22Rv1 (cell line): ENCODE results near the gene C4A.

Experiments
- CTCF ChIP-seq: fragments of 450-650 bp; IDR thresholded peaks from 2 replicates; pipeline ENCODE4 v1.5.1; 2017; ENCODE audit warnings: mild to moderate bottlenecking
- ZFX ChIP-seq: fragments of 450-650 bp; IDR thresholded peaks from 2 replicates; pipeline ENCODE4 v1.6.1; 2017; ENCODE audit warnings: antibody characterized with exemption, borderline replicate concordance

- TF ChIP-seq CTCF (no peak), ZFX (no peak)
These were observed 35.4 kb upstream of the C4A start for GRCh38 chr6:31946370-31946885.
